Upper lobe of left lung (tissue), 6 donors: Measurements from ENCODE around the gene SPRY1. TPM values are rescaled to one million over a fixed set of nuclear protein-coding genes. Genes with fewer than 3 reads are reported as not detected.

Experiments
- ATAC-seq, 2 donors: fragments of 200-7000 bp; cut with Tn5 transposase; one replicate each; pipeline ENCODE4 v1.9.1; 2022; ENCODE audit warnings: mild to moderate bottlenecking in 2 of 2, moderate library complexity in 2 of 2; ENCODE audit not compliant: low FRiP score in 2 of 2
- DNase-seq, 2 donors: peaks; one replicate each; pipeline ENCODE4 v3.0.0-alpha.2; 2019 to 2020
- H3K27ac ChIP-seq, 4 donors: fragments of 200-600 bp; sonication (generic); one replicate each; pipeline ENCODE4 v1.5.1; 2016 to 2019
- H3K27me3 ChIP-seq, 4 donors: fragments of 200-600 bp; sonication (generic); one replicate each; pipeline ENCODE4 v1.5.1; 2017 to 2019
- H3K36me3 ChIP-seq, 4 donors: fragments of 200-600 bp; sonication (generic); one replicate each; pipeline ENCODE4 v1.5.1; 2016 to 2019
- H3K4me1 ChIP-seq, 4 donors: fragments of 200-600 bp; sonication (generic); one replicate each; pipeline ENCODE4 v1.5.1; 2018 to 2019
- H3K4me3 ChIP-seq, 4 donors: fragments of 200-600 bp; sonication (generic); one replicate each; pipeline ENCODE4 v1.5.1; 2017 to 2019; ENCODE audit warnings: mild to moderate bottlenecking in 2 of 4, moderate library complexity in 1 of 4
- H3K9me3 ChIP-seq, 4 donors: fragments of 200-600 bp; sonication (generic); one replicate each; pipeline ENCODE4 v1.5.1; 2018 to 2019
- CTCF ChIP-seq, 6 experiments: fragments of 450-650 bp in 4 of 6; fragments of 200-600 bp in 2 of 6; sonication (generic) in 2 of 6; IDR thresholded peaks; one replicate each; pipeline ENCODE4 v1.5.1; 2016 to 2019; ENCODE audit warnings: antibody characterized with exemption in 6 of 6
- EP300 ChIP-seq, 4 donors: sonication (generic); formaldehyde crosslinking; IDR thresholded peaks; one replicate each; pipeline ENCODE4 v1.5.1; 2017; ENCODE audit warnings: antibody characterized with exemption in 4 of 4, control low read depth in 2 of 4
- POLR2A ChIP-seq, 4 donors: fragments of 450-650 bp; IDR thresholded peaks; one replicate each; pipeline ENCODE4 v1.5.1; 2016 to 2017; ENCODE audit warnings: antibody characterized with exemption in 4 of 4, mild to moderate bottlenecking in 2 of 4
- POLR2AphosphoS5 ChIP-seq, 2 donors: sonication (generic); formaldehyde crosslinking; IDR thresholded peaks; one replicate each; pipeline ENCODE4 v1.5.1; 2017; ENCODE audit warnings: antibody characterized with exemption in 2 of 2
- WGBS, 2 donors: methylation state at CpG; one replicate each; pipeline ENCODE4 v1.1.5; 2017 to 2018; 5-methylcytosine and 5-hydroxymethylcytosine counted together
- total RNA-seq, 6 donors: library from RNA; depleted of rRNA in 4 of 6; stranded (reverse); fragments of >200 nt in 4 of 6; gene quantifications; one replicate each; pipeline versions ENCODE4 v1.1.0 to v1.2.1, GENCODE V29; 2016 to 2021
- donor health status: DM: no; HTN: no; CAD: no; lungs with moderate emphysema.
- donor health status: DM: no; HTN: yes; CAD: no; lungs with severe emphysema.

Gene SPRY1
- total RNA-seq, 6 donors from 2014 or later: 56.7 to 149 (median 97.4) TPM

GRCh38 chr4:123350191-123350544 lies 46.4 kb upstream of the SPRY1 start:
- Histone ChIP-seq H3K27me3 (no peaks in the 10 kb centered on the region), H3K9me3 (no peaks in the 10 kb centered on the region), H3K4me1 (peaks cover 0 to 8% (median 5%) of the 10 kb centered on the region in 4 donors), H3K4me3 (no peak overlapping the region), H3K36me3 (no peaks in the 10 kb centered on the region), H3K27ac (no peak overlapping the region)
- no peak for TF ChIP-seq POLR2A (IDR thresholded peaks at IDR 0.05)
- no peak for TF ChIP-seq POLR2AphosphoS5 (IDR thresholded peaks at IDR 0.05)
- TF ChIP-seq EP300 (IDR thresholded peaks at IDR 0.05): no peak
- TF ChIP-seq CTCF (IDR thresholded peaks at IDR 0.05): no peak
- no peak for ATAC-seq
- WGBS, 2 donors: 69 to 76% methylated on average over 5 of the region's 5 CpGs
- DNase-seq: no peak

GRCh38 chr4:123350726-123351125 lies 45.9 kb upstream of the SPRY1 start:
- 94 to 95% methylated on average over 6 of the region's 6 CpGs for WGBS, 2 donors
- Histone ChIP-seq H3K36me3 (no peaks in the 10 kb centered on the region), H3K9me3 (no peaks in the 10 kb centered on the region), H3K27ac (no peak overlapping the region), H3K27me3 (no peaks in the 10 kb centered on the region), H3K4me1 (peaks cover 0 to 8% (median 5%) of the 10 kb centered on the region in 4 donors), H3K4me3 (no peak overlapping the region)
- no peak for ATAC-seq
- DNase-seq: no peak
- TF ChIP-seq POLR2A (IDR thresholded peaks at IDR 0.05): no peak
- TF ChIP-seq CTCF (IDR thresholded peaks at IDR 0.05): no peak
- TF ChIP-seq EP300 (IDR thresholded peaks at IDR 0.05): no peak
- TF ChIP-seq POLR2AphosphoS5 (IDR thresholded peaks at IDR 0.05): no peak

GRCh38 chr4:123351713-123352112 lies 44.9 kb upstream of the SPRY1 start:
- no peaks in the 10 kb centered on the region for H3K9me3 ChIP-seq
- TF ChIP-seq POLR2A (IDR thresholded peaks at IDR 0.05) (no peak), POLR2AphosphoS5 (IDR thresholded peaks at IDR 0.05) (no peak), EP300 (IDR thresholded peaks at IDR 0.05) (no peak), CTCF (IDR thresholded peaks at IDR 0.05) (no peak)
- H3K27me3 ChIP-seq: no peaks in the 10 kb centered on the region
- H3K27ac ChIP-seq: no peak overlapping the region
- DNase-seq (peak in 1 of 2 donors; percentile 42), ATAC-seq (no peak)
- no peaks in the 10 kb centered on the region for H3K36me3 ChIP-seq
- WGBS, 2 donors: 94 to 96% methylated on average over 17 to 18 of the region's 19 CpGs
- no peak overlapping the region for H3K4me3 ChIP-seq
- peaks cover 0 to 8% (median 5%) of the 10 kb centered on the region in 4 donors for H3K4me1 ChIP-seq

- DNase-seq (no peak), ATAC-seq (no peak)
- Histone ChIP-seq H3K4me1 (peaks cover 0 to 8% (median 5%) of the 10 kb centered on the region in 4 donors), H3K4me3 (no peak overlapping the region), H3K27ac (no peak overlapping the region), H3K27me3 (no peaks in the 10 kb centered on the region), H3K9me3 (no peaks in the 10 kb centered on the region), H3K36me3 (no peaks in the 10 kb centered on the region)
- 49 to 54% methylated on average over 6 of the region's 6 CpGs for WGBS, 2 donors
- no peak for TF ChIP-seq CTCF (IDR thresholded peaks at IDR 0.05)
Observed at GRCh38 chr4:123352240-123352945, 44.2 kb upstream of the SPRY1 start.

- no peak for DNase-seq
- TF ChIP-seq EP300 (IDR thresholded peaks at IDR 0.05) (no peak), CTCF (IDR thresholded peaks at IDR 0.05) (no peak), POLR2A (IDR thresholded peaks at IDR 0.05) (no peak), POLR2AphosphoS5 (IDR thresholded peaks at IDR 0.05) (no peak)
- ATAC-seq: no peak
- Histone ChIP-seq H3K4me3 (no peak overlapping the region), H3K9me3 (no peaks in the 10 kb centered on the region), H3K36me3 (no peaks in the 10 kb centered on the region), H3K27ac (no peak overlapping the region), H3K4me1 (peaks cover 0 to 8% (median 5%) of the 10 kb centered on the region in 4 donors), H3K27me3 (no peaks in the 10 kb centered on the region)
- WGBS, 2 donors: 71 to 86% methylated on average over 1 of the region's 1 CpG
Observed at GRCh38 chr4:123352966-123353365, 43.6 kb upstream of the SPRY1 start.
